K562 (cell line): ENCODE measurements around the gene GOPC. TPM values are rescaled to one million over a fixed set of nuclear protein-coding genes. Genes with fewer than 3 reads are reported as not detected.

ENCODE experiments used
- CEBPZ ChIP-seq: fragments of 150-350 bp; IDR thresholded peaks from 2 replicates; pipeline ENCODE4 v1.6.1; 2014; ENCODE audit warnings: low read depth, mild to moderate bottlenecking, low read length, borderline replicate concordance
- E2F1 ChIP-seq: sonication (generic); formaldehyde crosslinking; IDR thresholded peaks from 2 replicates; pipeline ENCODE4 v1.8.1; 2023; ENCODE audit warnings: mild to moderate bottlenecking, missing genetic modification reagents, moderate library complexity
- E2F5 ChIP-seq: sonication (generic); formaldehyde crosslinking; IDR thresholded peaks from 2 replicates; pipeline ENCODE4 v1.8.0; 2022; ENCODE audit warnings: mild to moderate bottlenecking, missing genetic modification reagents
- LCOR ChIP-seq: sonication (generic); formaldehyde crosslinking; IDR thresholded peaks from 2 replicates; pipeline ENCODE4 v1.8.0; 2022; ENCODE audit warnings: mild to moderate bottlenecking, missing genetic modification reagents
- MAFG ChIP-seq: fragments of 450-650 bp; conservative IDR thresholded peaks from 2 replicates; pipeline ENCODE4 v1.6.1; 2016; ENCODE audit warnings: missing genetic modification characterization, missing compliant biosample characterization
- NFIX ChIP-seq: fragments of 250-450 bp; sonication (Bioruptor Pico); IDR thresholded peaks from 2 replicates; pipeline ENCODE4 v1.4.0; 2020; ENCODE audit warnings: low read depth, mild to moderate bottlenecking, moderate library complexity
- PHF20 ChIP-seq: fragments of 450-650 bp; IDR thresholded peaks from 2 replicates; pipeline ENCODE4 v1.6.1; 2018; ENCODE audit not compliant: partially characterized antibody
- PHF21A ChIP-seq: fragments of 450-650 bp; IDR thresholded peaks from 2 replicates; pipeline ENCODE4 v1.6.1; 2017; ENCODE audit warnings: low read depth, borderline replicate concordance
- RBM15 ChIP-seq: fragments of 200-400 bp; formaldehyde crosslinking; IDR thresholded peaks from 2 replicates; pipeline ENCODE4 v1.6.1; 2018; ENCODE audit warnings: mild to moderate bottlenecking, low read length, moderate library complexity; ENCODE audit not compliant: insufficient read depth
- SOX6 ChIP-seq: fragments of 450-650 bp; IDR thresholded peaks from 2 replicates; pipeline ENCODE4 v1.6.1; 2014; ENCODE audit warnings: mild to moderate bottlenecking
- TRIM25 ChIP-seq: fragments of 450-650 bp; IDR thresholded peaks from 2 replicates; pipeline ENCODE4 v1.7.0; 2016; ENCODE audit warnings: borderline replicate concordance
- ZNF280B ChIP-seq: fragments of 250-450 bp; sonication (Bioruptor Pico); IDR thresholded peaks from 2 replicates; pipeline ENCODE4 v1.5.1; 2021; ENCODE audit warnings: mild to moderate bottlenecking
- ZNF444 ChIP-seq: fragments of 250-450 bp; sonication (Bioruptor Pico); IDR thresholded peaks from 2 replicates; pipeline ENCODE4 v1.4.0; 2020; ENCODE audit warnings: mild to moderate bottlenecking, moderate library complexity
- ZNF512 ChIP-seq: IDR thresholded peaks from 2 replicates; pipeline ENCODE4 v1.6.1; 2016; ENCODE audit warnings: missing genetic modification characterization, missing compliant biosample characterization
- ZNF778 ChIP-seq: fragments of 450-650 bp; formaldehyde crosslinking; IDR thresholded peaks from 2 replicates; pipeline ENCODE4 v1.4.0; 2020; ENCODE audit warnings: mild to moderate bottlenecking, moderate library complexity
- polyA plus RNA-seq, 8 experiments: library from polyadenylated mRNA; depleted of rRNA in 4 of 8; stranded (reverse) in 5 of 8; unstranded in 3 of 8; fragments of >200 nt; fragmentation: Nextera tagmentation in 2 of 8; fragmentation: Illumina TruSeq in 1 of 8; extraction: Ambion mirVana in 2 of 8; extraction: Trizol in 1 of 8; gene quantifications; 2 replicates each; pipeline versions ENCODE4 v1.2.1 to v1.2.3, GENCODE V29; 2011 to 2014; ENCODE audit warnings: inconsistent platforms in 1 of 8, missing spikeins in 1 of 8
- total RNA-seq, 7 experiments: library from RNA; depleted of rRNA in 6 of 7; stranded (reverse); fragments of >200 nt in 6 of 7; fragmentation: Illumina TruSeq in 2 of 7; extraction: Trizol in 2 of 7; gene quantifications; 2 replicates each; pipeline versions ENCODE4 v1.2.1 to v1.2.3, GENCODE V29; 2011 to 2021; ENCODE audit warnings: low replicate concordance in 1 of 7

Gene GOPC
- total and polyA plus RNA-seq, 9 of the 15 experiments (the other 6 are each of a cell fraction or from before 2014, with no cell fraction given), result 10.0 to 32.2 (median 25.6) TPM

- no peak for TF ChIP-seq CEBPZ
- TF ChIP-seq ZNF512 (tag), result no peak
- TF ChIP-seq MAFG (tag), result peak; percentile 37; the same call in 1 of the 2 replicates
- TF ChIP-seq ZNF444 (CRISPR knock-in tag), result no peak
- TF ChIP-seq PHF21A, result no peak
- TF ChIP-seq TRIM25, result no peak
- no peak for TF ChIP-seq ZNF778 (CRISPR knock-in tag)
- TF ChIP-seq E2F5 (CRISPR knock-in tag), result peak; percentile 19; the same call in 1 of the 2 replicates
- no peak for TF ChIP-seq NFIX
- TF ChIP-seq SOX6, result no peak
- TF ChIP-seq E2F1, result 0 out of 2 replicates have a peak, but pooled peaks have one; percentile 61
- no peak for TF ChIP-seq RBM15
- no peak for TF ChIP-seq ZNF280B (CRISPR knock-in tag)
- TF ChIP-seq LCOR (CRISPR knock-in tag), result peak; percentile 80
- TF ChIP-seq PHF20, result peak; percentile 43
Measured at GRCh38 chr6:117602151-117602898, at the start of gene GOPC (continued).
